HepG2 (cell line): Measurements from ENCODE around the gene FSIP1.

Experiments used
- CTCF ChIP-seq: sonication (generic); formaldehyde crosslinking; IDR thresholded peaks from 2 replicates; pipeline ENCODE4 v1.5.0; 2020; ENCODE audit warnings: mild to moderate bottlenecking, missing genetic modification reagents, moderate library complexity
- DRAP1 ChIP-seq: IDR thresholded peaks from 2 replicates; pipeline ENCODE4 v1.6.1; 2016; ENCODE audit warnings: missing genetic modification reagents, missing compliant biosample characterization
- EP300 ChIP-seq, 3 experiments: sonication (generic) in 1 of 3; formaldehyde crosslinking in 1 of 3; IDR thresholded peaks; 2 replicates each; pipeline versions ENCODE4 v1.5.1 to v1.6.1; 2011 to 2020; ENCODE audit warnings: low read depth in 2 of 3, low read length in 2 of 3, borderline replicate concordance in 1 of 3, improper control_type of control experiment in 1 of 3, mild to moderate bottlenecking in 1 of 3, missing genetic modification reagents in 1 of 3, moderate library complexity in 1 of 3
- FOXJ3 ChIP-seq: sonication (generic); formaldehyde crosslinking; IDR thresholded peaks from 2 replicates; pipeline ENCODE4 v1.4.0; 2020; ENCODE audit warnings: missing genetic modification reagents, mild to moderate bottlenecking, borderline replicate concordance
- MYC ChIP-seq: sonication (generic); formaldehyde crosslinking; IDR thresholded peaks from 2 replicates; pipeline ENCODE4 v1.9.0; 2021; ENCODE audit warnings: missing genetic modification reagents, borderline replicate concordance
- PRDM10 ChIP-seq: sonication (generic); formaldehyde crosslinking; IDR thresholded peaks from 2 replicates; pipeline ENCODE4 v1.4.0; 2020; ENCODE audit warnings: low read depth, missing genetic modification reagents
- RARA ChIP-seq: IDR thresholded peaks from 2 replicates; pipeline ENCODE4 v1.6.1; 2016; ENCODE audit warnings: missing genetic modification reagents, missing compliant biosample characterization
- SNRNP70 ChIP-seq: fragments of 200-400 bp; formaldehyde crosslinking; IDR thresholded peaks from 2 replicates; pipeline ENCODE4 v1.6.1; 2017; ENCODE audit warnings: mild to moderate bottlenecking, low read depth, low read length, moderate library complexity
- TCF7L2 ChIP-seq: IDR thresholded peaks from 2 replicates; pipeline ENCODE4 v1.6.1; 2011; ENCODE audit warnings: mild to moderate bottlenecking, low read depth, low read length, moderate library complexity
- ZNF44 ChIP-seq: sonication (generic); formaldehyde crosslinking; IDR thresholded peaks from 2 replicates; pipeline ENCODE4 v1.5.1; 2020; ENCODE audit warnings: mild to moderate bottlenecking, missing genetic modification reagents

- TF ChIP-seq PRDM10 (CRISPR knock-in tag) (no peak), RARA (CRISPR knock-in tag) (no peak), MYC (CRISPR knock-in tag) (no peak), CTCF (CRISPR knock-in tag) (no peak), FOXJ3 (CRISPR knock-in tag) (no peak), EP300 (IDR thresholded peaks at IDR 0.05; ENCODE audit: low read depth in 2 of 2, low read length in 2 of 2) (no peak), EP300 (CRISPR knock-in tag; IDR thresholded peaks at IDR 0.05; ENCODE audit: borderline replicate concordance) (no peak), SNRNP70 (no peak), DRAP1 (no peak), TCF7L2 (no peak), ZNF44 (CRISPR knock-in tag) (no peak)
Measured at GRCh38 chr15:39588531-39589192, 194.0 kb downstream of the FSIP1 start.
